Right lobe of liver (tissue), 4 donors: ENCODE data around the gene CBX2.

Experiments used
- CTCF ChIP-seq, 4 donors: fragments of 200-600 bp in 3 of 4; fragments of 450-650 bp in 1 of 4; IDR thresholded peaks; one replicate each; pipeline versions ENCODE4 v1.5.1 to v1.8.0; 2016 to 2022; ENCODE audit warnings: antibody characterized with exemption in 4 of 4, mild to moderate bottlenecking in 2 of 4
- POLR2A ChIP-seq: fragments of 450-650 bp; IDR thresholded peaks from one replicate; pipeline ENCODE4 v1.6.1; 2017; ENCODE audit warnings: antibody characterized with exemption, mild to moderate bottlenecking
- donor health status: DM: no; HTN: no; CAD: no.
- donor health status: DM: no; HTN: no; CAD: no.
- donor health status: DM: no; HTN: yes; CAD: no.

GRCh38 chr17:79741401-79741750 lies 36.6 kb upstream of the CBX2 start:
- TF ChIP-seq CTCF (IDR thresholded peaks at IDR 0.05) (no peak), POLR2A (no peak)
